Activated naive CD8-positive, alpha-beta T cell treated with anti-CD3 and anti-CD28 coated beads for 36 hours (primary cell): Measurements from ENCODE around the gene MTHFR. TPM values are rescaled to one million over a fixed set of nuclear protein-coding genes. Genes with fewer than 3 reads are reported as not detected.

ENCODE experiments used
- DNase-seq: peaks from one replicate; pipeline ENCODE4 v3.0.0; 2021
- H3K27ac Mint-ChIP-seq: one replicate; pipeline ENCODE4 v1.8.0; 2022; ENCODE audit warnings: mild to moderate bottlenecking, moderate library complexity, mixed read lengths
- H3K27me3 Mint-ChIP-seq: one replicate; pipeline ENCODE4 v1.8.0; 2022; ENCODE audit warnings: mild to moderate bottlenecking, mixed read lengths
- H3K36me3 Mint-ChIP-seq: one replicate; pipeline ENCODE4 v1.8.0; 2021; ENCODE audit warnings: mild to moderate bottlenecking, mixed read lengths
- H3K4me1 Mint-ChIP-seq: one replicate; pipeline ENCODE4 v1.8.0; 2021; ENCODE audit warnings: mixed read lengths
- H3K4me3 Mint-ChIP-seq: one replicate; pipeline ENCODE4 v1.8.0; 2022; ENCODE audit warnings: mild to moderate bottlenecking, moderate library complexity, mixed read lengths
- H3K9me3 Mint-ChIP-seq: one replicate; pipeline ENCODE4 v1.8.0; 2022; ENCODE audit warnings: mixed read lengths
- total RNA-seq, 2 experiments: library from RNA; stranded (reverse); gene quantifications; one replicate each; pipeline ENCODE4 v1.2.3, GENCODE V29; 2021

The MTHFR gene
- total RNA-seq, 2 experiments from 2014 or later = 11.0 to 12.2 TPM

DNA sequence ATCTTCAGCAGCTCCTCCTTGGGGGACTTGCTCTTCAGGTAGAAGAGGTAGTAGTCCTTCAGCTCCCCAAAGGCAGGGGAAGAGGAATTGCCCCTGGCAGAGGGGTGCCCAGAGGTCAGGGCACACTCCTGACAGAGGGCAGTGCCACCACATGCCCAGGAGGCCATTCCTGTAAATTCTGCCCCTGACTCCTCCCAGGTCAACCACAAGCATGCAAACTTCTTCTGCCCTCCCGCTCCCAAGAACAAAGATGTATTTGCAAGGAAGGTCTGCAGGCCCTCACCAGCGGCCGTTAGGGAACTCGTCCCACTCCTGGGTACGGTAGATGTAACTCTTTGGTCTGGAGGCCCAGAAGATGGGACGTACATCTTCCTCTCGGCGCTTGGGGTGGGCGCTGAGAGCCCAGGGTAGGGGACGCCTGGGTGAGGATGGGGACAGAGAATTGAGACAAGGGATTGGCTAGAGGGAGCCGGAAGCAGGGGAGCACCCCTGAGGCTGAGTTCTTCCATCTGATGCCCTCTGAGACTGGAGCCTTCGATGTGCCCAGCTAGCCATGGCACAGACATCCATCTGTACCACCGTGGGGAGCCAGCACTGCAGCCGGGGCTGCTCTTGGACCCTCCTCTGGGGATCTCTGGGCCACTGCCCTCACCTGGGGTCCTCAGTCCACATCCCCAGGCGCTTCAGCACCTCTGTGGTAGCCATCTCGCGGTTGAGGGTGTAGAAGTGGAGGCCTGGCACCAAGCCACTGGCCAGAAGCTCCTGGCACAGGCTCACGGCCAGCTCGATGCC lies 11.1 kb downstream of the MTHFR start:
- Mint-ChIP-seq H3K27ac (no peak overlapping the region), H3K4me1 (no peaks in the 10 kb centered on the region), H3K9me3 (no peaks in the 10 kb centered on the region), H3K36me3 (peaks cover 4% of the 10 kb centered on the region), H3K27me3 (no peaks in the 10 kb centered on the region), H3K4me3 (no peak overlapping the region)
- no peak for DNase-seq

- Mint-ChIP-seq H3K36me3 (peaks cover 4% of the 10 kb centered on the region), H3K4me3 (no peak overlapping the region), H3K9me3 (no peaks in the 10 kb centered on the region), H3K27me3 (no peaks in the 10 kb centered on the region), H3K27ac (no peak overlapping the region), H3K4me1 (no peaks in the 10 kb centered on the region)
- no peak for DNase-seq
Measured at GRCh38 chr1:11793819-11794218, 11.9 kb downstream of the MTHFR start.

DNA sequence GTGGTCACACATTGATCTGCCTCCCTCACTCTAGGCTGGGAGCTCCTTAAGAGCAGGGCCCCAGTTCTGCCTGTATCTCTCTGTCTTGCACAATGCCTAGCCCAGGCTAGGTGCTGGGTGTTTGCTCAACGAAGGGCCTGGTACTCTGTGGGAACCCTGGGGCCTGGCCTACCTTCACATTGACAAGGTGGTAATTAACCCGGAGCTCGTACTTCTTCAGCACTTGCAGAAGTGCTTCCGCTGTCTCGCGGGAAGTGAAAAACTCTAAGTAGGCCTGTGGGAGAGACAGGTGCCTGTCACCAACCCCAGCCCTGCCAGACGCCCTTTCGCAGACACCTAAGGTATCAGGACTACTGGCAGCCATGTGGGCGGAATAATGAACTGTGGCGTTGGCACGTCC lies 13.7 kb downstream of the MTHFR start:
- Mint-ChIP-seq H3K27ac (no peak overlapping the region), H3K27me3 (no peaks in the 10 kb centered on the region), H3K4me1 (no peaks in the 10 kb centered on the region), H3K36me3 (peaks cover 4% of the 10 kb centered on the region), H3K9me3 (no peaks in the 10 kb centered on the region), H3K4me3 (no peak overlapping the region)
- DNase-seq = no peak

- no peaks in the 10 kb centered on the region for H3K9me3 Mint-ChIP-seq
- peaks cover 4% of the 10 kb centered on the region for H3K36me3 Mint-ChIP-seq
- no peaks in the 10 kb centered on the region for H3K27me3 Mint-ChIP-seq
- no peaks in the 10 kb centered on the region for H3K4me1 Mint-ChIP-seq
- H3K4me3 Mint-ChIP-seq = no peak overlapping the region
- no peak overlapping the region for H3K27ac Mint-ChIP-seq
- DNase-seq = no peak
Measured at GRCh38 chr1:11790880-11791715, 14.7 kb downstream of the MTHFR start.

DNA sequence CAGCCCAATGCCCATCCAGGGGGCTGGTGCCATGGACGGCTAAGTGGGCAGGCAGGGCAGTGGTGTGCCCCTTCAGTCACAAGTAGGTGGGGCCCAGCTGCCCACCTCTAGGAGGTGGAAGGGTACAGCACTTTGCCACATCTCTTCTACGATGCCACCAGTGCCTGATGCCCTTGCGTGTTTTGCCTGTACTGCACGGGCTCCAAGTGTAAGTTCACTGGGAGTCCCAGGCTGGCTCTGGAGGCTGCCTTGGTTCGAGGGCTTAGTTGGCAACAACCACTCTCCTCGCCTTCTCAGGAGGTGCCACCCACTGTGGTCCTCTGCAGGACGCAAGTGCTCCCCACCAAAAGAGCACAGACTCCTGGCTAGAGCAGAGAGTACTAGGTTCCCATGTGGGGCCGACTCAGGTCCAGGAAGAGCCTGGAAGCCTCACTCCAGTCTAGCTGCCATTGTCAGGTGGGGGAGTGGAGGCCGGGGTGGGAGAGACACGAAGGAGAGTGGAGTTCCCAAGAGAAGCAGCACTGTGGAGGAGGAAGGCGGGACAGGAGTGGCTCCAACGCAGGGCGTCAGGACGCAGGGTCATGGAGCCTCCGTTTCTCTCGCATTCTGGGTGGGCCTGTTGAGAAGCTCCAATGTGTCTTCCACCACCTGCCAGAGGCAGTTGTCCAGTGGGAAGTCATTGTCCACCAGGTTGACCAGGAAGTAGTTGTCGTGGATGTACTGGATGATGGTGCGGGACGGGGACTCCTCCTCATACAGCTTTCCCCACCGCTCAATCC lies 15.5 kb downstream of the MTHFR start:
- H3K4me3 Mint-ChIP-seq = no peak overlapping the region
- peaks cover 4% of the 10 kb centered on the region for H3K36me3 Mint-ChIP-seq
- no peak for DNase-seq
- H3K9me3 Mint-ChIP-seq = no peaks in the 10 kb centered on the region
- H3K27ac Mint-ChIP-seq = peak overlapping the region; percentile 64
- no peaks in the 10 kb centered on the region for H3K27me3 Mint-ChIP-seq
- peaks cover 2% of the 10 kb centered on the region for H3K4me1 Mint-ChIP-seq

DNA sequence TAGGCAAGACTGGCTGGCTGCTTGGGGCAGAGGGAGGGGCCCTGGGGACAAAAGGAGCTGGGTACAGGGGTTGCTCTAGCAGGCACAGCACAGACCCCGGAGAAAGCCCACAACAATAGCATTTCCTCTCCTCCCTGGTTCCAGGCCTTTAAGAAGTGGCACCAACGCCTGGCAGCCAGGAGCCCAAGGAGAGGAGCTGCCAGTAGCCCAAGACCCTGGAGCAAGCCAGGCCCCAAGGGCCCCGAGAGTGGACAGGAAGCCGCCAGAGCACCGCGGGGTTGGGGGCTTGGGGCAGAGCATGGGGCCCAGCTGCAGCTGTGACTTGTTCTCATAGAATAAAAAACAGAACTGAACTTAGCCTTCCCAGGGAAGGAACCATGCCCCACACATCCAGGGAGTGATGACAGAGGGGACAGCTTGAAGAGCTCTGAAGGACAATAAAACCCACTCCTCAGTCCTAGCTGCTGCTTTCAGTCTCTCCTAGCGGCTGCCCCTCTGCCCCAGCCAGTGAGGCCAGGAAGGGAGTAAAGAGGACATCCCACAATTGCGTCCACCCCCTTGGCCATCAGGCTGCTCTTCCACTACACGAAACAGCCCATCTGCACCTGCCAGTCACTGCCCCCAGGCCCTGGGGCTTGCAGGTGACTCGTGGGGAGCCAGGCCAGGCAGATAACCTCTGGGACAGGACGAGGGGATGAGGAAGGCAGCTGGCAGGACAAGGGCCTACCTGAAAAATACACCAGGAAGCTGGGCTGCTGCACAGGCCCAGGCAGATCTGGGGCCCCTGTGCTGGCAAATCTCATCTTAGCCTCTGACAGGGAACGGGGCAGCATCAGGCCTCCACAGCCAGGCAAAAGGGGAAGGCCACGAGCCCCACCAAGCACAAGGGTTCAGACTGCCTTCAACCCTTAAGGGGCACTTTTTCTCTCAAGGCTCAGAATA lies 16.4 kb downstream of the MTHFR start:
- peaks cover 2% of the 10 kb centered on the region for H3K4me1 Mint-ChIP-seq
- peaks cover 4% of the 10 kb centered on the region for H3K36me3 Mint-ChIP-seq
- H3K27ac Mint-ChIP-seq = no peak overlapping the region
- H3K27me3 Mint-ChIP-seq = no peaks in the 10 kb centered on the region
- no peak for DNase-seq
- H3K4me3 Mint-ChIP-seq = no peak overlapping the region
- H3K9me3 Mint-ChIP-seq = no peaks in the 10 kb centered on the region

DNA sequence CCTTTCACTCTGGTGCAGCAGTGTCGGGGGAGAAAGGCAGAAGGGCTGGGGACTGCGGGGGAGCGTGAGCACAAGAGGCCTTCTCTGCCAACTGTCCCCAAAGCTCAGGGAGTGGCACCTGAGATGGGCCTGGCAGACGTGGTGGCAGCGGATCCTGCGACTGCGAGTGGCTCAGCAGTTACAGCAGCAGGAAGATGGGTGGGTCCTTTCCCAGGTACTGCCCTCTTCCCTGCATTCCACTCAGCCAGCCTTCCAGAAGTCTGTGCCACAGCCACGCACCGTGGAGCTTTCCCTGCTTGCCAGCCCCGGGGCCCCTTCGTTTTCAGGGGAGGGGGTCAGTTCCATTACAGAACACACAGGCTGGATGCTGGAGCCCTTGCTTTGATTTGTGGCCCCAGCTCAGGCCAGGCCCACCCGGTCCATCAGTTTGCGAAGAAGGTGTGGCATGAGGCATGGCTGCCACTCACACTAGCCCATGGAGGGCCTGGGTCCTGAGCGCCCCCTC lies 17.2 kb downstream of the MTHFR start:
- peaks cover 2% of the 10 kb centered on the region for H3K4me1 Mint-ChIP-seq
- H3K9me3 Mint-ChIP-seq = no peaks in the 10 kb centered on the region
- no peak overlapping the region for H3K4me3 Mint-ChIP-seq
- DNase-seq = no peak
- H3K27me3 Mint-ChIP-seq = no peaks in the 10 kb centered on the region
- H3K36me3 Mint-ChIP-seq = peaks cover 4% of the 10 kb centered on the region
- no peak overlapping the region for H3K27ac Mint-ChIP-seq

DNA sequence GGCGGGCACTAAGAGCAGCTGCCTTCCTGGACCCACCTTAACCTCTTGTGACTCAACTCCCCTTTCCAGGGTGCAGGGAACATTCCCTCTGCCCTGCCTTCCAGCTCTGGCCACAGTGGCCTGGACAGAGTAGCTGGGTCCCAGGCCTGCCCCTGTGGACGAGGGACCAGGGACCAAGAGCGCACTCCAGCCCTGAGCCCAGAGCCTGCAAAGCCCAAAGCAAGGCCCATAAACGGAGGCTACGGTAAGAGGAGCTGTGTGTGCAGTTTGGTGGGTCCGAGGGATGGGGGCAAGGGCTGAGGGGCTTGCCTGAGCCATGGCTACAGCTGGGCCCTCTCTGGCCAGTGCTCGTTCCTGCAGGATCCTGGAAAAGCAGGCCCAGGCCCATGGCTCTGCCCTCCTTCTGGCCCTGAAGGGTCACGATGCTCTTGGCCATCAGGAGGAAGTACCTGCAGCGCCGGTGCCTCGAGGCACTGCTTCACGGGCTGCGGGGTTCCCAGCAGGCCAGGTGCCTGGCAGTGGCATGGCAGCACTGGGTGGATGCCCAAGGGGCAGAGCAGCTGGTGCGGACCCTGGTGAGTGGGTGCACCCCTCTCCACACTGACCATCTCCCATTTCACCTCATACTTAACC lies 17.8 kb downstream of the MTHFR start:
- no peaks in the 10 kb centered on the region for H3K9me3 Mint-ChIP-seq
- H3K4me1 Mint-ChIP-seq = peaks cover 2% of the 10 kb centered on the region
- no peak for DNase-seq
- no peak overlapping the region for H3K27ac Mint-ChIP-seq
- no peak overlapping the region for H3K4me3 Mint-ChIP-seq
- peaks cover 4% of the 10 kb centered on the region for H3K36me3 Mint-ChIP-seq
- no peaks in the 10 kb centered on the region for H3K27me3 Mint-ChIP-seq

GRCh38 chr1:11787251-11787803 lies 18.4 kb downstream of the MTHFR start:
- Mint-ChIP-seq H3K4me1 (peaks cover 2% of the 10 kb centered on the region), H3K27me3 (no peaks in the 10 kb centered on the region), H3K27ac (no peak overlapping the region), H3K36me3 (peaks cover 4% of the 10 kb centered on the region), H3K4me3 (no peak overlapping the region), H3K9me3 (no peaks in the 10 kb centered on the region)
- no peak for DNase-seq

DNA sequence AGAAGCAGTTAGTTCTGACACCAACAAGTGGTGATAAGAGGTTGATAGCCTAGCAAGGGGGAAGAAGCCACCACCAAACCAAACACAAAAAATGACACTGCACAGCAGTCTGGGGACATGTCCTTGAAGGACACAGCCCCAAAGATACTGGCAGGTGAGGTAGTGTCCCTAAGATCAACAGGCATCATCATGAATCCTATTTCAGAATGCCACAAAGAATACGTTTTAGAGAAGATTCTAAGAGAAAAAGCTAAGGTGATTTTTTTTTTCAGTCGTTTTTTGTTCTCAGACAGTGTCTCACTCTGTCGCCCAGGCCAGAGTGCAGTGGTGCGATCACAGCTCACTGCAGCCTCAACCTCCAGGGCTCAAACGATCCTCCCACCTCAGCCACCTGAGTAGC lies 19.6 kb downstream of the MTHFR start:
- no peak for DNase-seq
- H3K4me1 Mint-ChIP-seq = peaks cover 2% of the 10 kb centered on the region
- H3K36me3 Mint-ChIP-seq = no peaks in the 10 kb centered on the region
- no peak overlapping the region for H3K27ac Mint-ChIP-seq
- H3K9me3 Mint-ChIP-seq = no peaks in the 10 kb centered on the region
- no peak overlapping the region for H3K4me3 Mint-ChIP-seq
- H3K27me3 Mint-ChIP-seq = no peaks in the 10 kb centered on the region

DNA sequence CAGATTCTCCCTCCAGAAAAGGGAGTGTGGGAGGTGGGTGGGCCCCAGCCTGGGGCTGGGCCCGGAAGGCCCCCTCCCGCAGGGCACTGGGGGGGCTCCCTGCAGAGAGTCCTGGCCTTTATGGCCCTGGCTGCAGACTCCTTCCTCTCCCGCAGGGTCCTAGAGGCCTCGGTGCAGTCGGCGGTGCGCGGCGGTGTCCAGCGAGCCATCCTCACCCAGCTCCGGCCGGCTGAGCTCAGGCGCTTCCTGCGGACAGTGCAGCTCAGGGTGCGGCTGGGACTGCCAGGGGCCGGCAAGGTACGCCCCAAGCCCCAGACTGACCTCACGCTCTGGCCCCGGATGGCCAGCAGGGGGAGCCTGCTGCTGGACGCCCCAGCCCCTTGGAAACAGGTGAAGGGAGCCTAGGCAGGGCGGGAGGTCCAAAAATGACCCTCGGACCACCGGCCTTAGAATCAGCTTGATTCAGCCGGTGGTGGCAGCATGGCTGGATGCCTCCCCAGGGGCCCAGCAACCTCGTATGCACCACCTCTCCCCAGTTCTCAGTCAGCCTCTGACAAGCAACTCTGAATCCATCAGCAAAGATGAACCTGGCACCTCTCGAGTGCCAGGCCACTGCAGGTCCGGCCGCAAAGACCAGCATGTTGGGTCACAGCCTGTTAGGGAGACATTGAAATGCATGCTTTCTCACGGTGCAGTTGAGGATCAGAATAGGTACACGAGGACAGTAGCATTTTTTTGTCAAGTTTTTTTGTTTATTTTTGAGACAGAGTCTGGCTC lies 20.6 kb downstream of the MTHFR start:
- peak; percentile 40 for DNase-seq
- Mint-ChIP-seq H3K4me3 (no peak overlapping the region), H3K27ac (no peak overlapping the region), H3K9me3 (no peaks in the 10 kb centered on the region), H3K4me1 (peaks cover 2% of the 10 kb centered on the region), H3K36me3 (no peaks in the 10 kb centered on the region), H3K27me3 (no peaks in the 10 kb centered on the region)

DNA sequence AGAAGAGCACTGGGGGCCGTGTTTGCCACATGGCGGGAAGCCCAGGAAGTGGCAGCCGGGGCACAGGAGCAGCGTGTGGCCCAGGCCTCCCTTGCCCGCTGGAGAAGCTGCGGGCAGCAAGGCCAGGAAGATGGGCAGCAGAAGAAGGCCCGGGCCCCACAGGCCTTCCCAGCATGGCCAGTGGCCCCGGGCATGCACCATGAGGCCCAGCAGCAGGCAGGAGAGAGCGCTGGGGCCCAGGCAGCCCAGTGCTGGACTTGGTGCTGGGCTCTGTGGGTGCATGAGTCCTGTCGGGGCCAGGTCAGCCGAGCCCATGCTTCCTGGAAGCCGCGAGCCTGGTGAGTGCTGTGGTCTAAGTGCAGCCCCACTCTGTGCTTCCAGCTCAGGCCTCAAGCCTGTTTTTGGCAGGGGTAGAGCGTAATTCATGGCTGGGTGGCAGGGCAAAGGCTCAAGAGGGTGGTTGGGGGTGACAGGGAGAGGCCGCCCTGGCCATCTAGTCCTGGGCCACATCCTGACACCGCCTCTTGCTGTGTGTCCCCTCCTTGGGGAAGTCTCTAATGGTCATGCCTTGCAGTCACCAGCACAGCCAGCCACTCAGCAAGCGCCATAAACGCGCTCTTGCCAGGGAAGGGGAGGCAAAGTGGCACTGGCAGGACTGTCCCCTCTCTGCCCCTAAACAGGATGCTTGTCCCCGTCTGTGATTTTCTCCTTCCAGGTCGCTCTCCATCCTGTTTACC lies 21.3 kb downstream of the MTHFR start:
- H3K9me3 Mint-ChIP-seq = no peaks in the 10 kb centered on the region

More for the DNA sequence above, 21.3 kb downstream of the MTHFR start:
- H3K4me1 Mint-ChIP-seq = peaks cover 2% of the 10 kb centered on the region
- DNase-seq = no peak
- no peak overlapping the region for H3K4me3 Mint-ChIP-seq
- H3K27me3 Mint-ChIP-seq = no peaks in the 10 kb centered on the region
- no peak overlapping the region for H3K27ac Mint-ChIP-seq
- H3K36me3 Mint-ChIP-seq = no peaks in the 10 kb centered on the region
